GM13976 (cell line): ENCODE measurements around the gene PLXNA1.

Experiments
- DNase-seq: peaks from one replicate; pipeline ENCODE4 v3.0.0; 2012; ENCODE audit warnings: low spot score
- in situ Hi-C: fragments of 300-500 bp; cut with MboI; formaldehyde crosslinking; loops from one replicate; pipeline ENCODE4 v1.12.0; 2022; ENCODE audit warnings: low sequenced_read_pairs, mixed read lengths, inconsistent platforms; ENCODE audit not compliant: unreplicated experiment
- TF ChIP-seq, protein P1 (sequence below): IDR thresholded peaks from 2 replicates; pipeline ENCODE4 v1.5.1; 2012; ENCODE audit warnings: borderline replicate concordance, mild to moderate bottlenecking; ENCODE audit not compliant: insufficient read depth; ENCODE audit errors: extremely low read depth, missing control alignments, control extremely low read depth

The PLXNA1 gene

DNA sequence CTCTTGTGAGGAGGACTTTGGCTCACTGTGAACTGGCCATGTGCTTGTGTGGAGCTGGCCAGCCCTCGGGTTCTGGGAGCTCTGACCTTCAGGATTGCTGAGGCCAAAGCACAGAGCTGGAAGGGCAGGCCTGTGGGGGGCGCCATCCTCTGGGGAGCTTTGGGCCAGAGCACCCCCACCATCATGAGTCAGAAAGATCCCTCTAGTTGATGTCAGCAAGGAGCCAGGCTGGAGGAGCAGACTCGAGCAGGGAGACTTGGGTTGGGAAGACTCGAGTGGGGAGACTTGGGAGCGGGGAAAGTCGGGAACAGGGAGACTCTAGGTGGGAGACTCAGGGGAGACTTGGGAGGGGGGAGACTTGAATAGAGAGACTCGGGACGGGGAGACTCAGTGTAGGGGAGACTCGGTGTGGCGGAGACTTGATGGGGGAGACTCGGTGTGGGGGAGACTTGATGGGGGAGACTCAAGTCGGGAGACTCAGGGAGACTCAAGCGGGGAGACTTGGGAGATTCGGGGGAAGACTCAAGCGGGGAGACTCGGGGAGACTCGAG, 37.7 kb upstream of the PLXNA1 start:
- no peak for DNase-seq
- TF ChIP-seq, protein P1, sequence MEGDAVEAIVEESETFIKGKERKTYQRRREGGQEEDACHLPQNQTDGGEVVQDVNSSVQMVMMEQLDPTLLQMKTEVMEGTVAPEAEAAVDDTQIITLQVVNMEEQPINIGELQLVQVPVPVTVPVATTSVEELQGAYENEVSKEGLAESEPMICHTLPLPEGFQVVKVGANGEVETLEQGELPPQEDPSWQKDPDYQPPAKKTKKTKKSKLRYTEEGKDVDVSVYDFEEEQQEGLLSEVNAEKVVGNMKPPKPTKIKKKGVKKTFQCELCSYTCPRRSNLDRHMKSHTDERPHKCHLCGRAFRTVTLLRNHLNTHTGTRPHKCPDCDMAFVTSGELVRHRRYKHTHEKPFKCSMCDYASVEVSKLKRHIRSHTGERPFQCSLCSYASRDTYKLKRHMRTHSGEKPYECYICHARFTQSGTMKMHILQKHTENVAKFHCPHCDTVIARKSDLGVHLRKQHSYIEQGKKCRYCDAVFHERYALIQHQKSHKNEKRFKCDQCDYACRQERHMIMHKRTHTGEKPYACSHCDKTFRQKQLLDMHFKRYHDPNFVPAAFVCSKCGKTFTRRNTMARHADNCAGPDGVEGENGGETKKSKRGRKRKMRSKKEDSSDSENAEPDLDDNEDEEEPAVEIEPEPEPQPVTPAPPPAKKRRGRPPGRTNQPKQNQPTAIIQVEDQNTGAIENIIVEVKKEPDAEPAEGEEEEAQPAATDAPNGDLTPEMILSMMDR = no peak
- in situ Hi-C loops = no loop called here

DNA sequence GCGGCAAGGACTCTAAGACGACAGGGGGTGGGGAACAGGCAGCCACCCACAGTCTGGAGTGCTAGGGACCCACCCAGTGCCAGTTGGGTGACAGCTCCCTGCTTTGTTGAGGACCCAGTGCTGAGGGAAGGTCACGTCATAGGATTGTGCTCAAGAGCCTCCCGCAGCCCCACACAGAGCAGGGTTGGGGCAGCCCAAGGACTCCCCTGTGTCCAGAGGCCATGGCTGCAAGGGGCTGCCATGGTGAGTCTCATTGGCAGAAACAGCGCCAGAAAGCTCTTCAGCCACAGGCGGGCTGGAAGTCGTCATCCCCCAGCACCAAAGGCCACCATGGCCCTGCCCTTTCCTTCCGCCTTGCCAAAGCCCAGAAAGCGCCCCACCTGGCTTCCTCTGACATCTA, 37.0 kb upstream of the PLXNA1 start:
- no peak for DNase-seq
- in situ Hi-C loops = no loop called here
- TF ChIP-seq, protein P1 = no peak

DNA sequence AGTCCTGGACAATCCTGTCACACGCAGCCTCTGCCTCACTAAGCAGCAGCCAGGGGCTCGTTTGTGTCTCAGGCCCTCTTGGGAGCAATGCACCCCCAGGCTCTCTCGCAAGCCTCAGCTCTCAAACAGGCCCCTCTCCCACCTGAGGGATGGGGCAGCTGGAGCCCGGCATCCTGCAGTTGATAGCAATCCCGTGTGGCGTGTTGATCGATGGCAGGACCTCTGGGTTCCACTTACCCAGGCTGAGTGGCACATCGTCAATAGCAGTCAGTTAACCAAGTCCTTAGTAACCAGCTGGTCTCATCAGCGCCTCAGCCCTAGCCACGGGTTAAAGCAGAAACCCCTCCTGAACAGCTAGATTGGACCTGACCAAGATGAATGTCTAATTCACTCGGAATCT, 36.5 kb upstream of the PLXNA1 start:
- in situ Hi-C loops = no loop called here
- DNase-seq = no peak
- TF ChIP-seq, protein P1 = no peak

DNA sequence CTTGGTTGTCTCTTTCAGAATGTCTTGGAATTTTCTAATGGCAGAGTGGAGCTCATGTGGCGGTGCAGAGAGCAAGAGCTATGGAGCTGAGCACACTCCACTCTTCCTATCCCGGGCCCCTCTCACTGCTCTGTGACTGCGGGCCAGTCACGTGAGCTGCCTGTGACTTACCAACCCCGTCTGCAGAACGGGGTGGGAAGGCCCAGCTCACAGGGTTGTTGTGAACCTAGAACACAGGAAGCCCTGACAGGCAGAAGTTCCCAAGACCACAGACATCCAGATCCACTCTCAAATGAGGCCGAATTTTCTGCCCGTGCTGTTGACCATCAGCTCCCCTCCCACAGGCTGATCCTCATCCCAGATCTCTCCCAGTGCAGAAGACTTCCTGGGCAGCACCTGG, 35.5 kb upstream of the PLXNA1 start:
- TF ChIP-seq, protein P1 = no peak
- in situ Hi-C loops = no loop called here
- no peak for DNase-seq

DNA sequence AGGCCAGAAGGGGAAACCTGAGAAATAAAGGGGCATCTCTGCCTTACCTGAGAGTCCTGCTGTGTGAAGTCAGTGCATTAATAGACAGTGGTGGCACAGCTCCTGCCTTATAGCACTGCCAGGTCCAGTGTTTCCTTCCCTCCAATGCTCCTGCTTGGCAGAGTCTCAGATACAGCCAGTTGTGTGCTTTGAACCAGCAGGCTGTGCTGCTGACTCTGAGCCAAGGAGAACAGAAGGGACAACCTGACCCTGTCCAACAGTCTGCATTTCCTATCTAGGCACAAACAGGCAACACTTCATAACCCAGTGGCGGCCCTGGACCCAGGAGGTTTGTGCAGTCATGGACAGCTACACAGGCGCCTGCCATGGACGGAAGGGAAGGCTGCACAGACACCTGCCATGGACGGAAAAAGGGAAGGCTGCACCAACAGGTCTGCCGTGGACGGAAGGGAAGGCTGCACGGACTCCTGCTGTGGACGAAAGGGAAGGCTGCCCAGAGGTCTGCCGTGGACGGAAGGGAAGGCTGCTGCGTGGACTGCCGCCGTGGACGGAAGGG, 33.9 kb upstream of the PLXNA1 start:
- TF ChIP-seq, protein P1 = no peak
- no peak for DNase-seq
- in situ Hi-C loops = no loop called here

DNA sequence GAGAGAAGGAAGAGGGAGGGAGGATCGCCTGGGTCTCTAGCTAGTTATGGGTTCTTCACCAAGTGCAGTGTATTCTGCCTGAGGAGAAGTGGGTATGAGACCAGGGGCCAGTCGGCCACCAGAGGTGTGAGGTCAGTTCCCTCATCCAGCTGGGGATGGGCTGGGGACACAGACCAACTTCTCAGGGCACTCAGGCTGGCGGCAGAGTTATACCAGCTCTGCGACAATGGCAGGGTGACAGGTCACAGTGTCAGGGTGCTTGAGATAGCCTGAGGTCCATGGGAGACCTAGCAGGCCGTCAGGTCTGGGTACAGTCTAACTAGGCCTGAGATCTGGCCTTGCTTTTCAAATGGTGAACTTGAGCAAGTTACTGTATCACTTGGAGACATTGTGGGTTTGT, 31.4 kb upstream of the PLXNA1 start:
- in situ Hi-C loops = no loop called here
- no peak for DNase-seq
- TF ChIP-seq, protein P1 = no peak

DNA sequence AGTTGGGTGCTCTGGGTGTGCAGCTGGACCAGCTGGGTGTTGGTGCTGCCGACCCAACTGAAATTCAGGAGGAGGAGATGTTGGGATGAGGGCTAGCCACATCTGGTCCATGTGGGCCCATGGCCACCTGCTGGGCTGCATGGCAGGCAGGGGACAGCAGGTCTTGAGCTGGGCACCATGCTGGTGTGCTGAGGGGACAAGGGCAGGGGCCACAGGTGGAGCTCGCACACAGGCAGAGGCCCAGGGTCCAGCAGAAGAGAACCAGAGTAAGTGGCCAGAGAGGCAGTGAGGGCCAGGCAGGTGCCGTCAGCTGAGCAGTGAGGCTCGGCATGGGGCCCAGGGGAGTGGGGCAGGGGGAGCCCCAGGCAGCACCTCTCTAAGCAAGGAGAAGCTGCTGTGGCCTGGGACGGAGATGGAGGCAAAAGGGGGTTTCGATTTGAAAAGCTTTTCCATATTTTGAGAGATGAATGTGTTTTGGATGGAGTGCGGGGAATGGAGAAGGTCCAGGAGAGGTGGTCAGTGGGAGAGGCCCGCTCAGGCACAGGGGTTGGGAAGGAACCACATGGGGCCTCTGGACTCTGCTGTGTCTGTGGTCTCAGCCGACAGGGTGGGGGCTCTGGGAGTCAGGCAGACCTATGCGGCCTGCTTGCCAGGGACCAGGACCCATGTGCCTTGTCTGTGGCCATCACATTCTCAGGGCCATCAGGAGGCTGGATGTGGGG, 30.5 kb upstream of the PLXNA1 start:
- DNase-seq = no peak
- in situ Hi-C loops = no loop called here
- TF ChIP-seq, protein P1 = no peak
